IMR-90 (cell line): Measurements from ENCODE around the gene TMEM38B. TPM values are rescaled to one million over a fixed set of nuclear protein-coding genes. Genes with fewer than 3 reads are reported as not detected.

Experiments used
- ATAC-seq: fragments of 200-7000 bp; cut with Tn5 transposase; 2 replicates; pipeline ENCODE4 v1.9.1; 2020; ENCODE audit warnings: low read depth, mild to moderate bottlenecking, moderate library complexity
- BruUV-seq: library from RNA; stranded (reverse); fragments of 400-500 nt; replicated peaks from 2 replicates; lab custom pipeline; 2021; lab: Mats Ljungman, UMichigan
- CTCF ChIA-PET: fragments of 300-600 bp; formaldehyde crosslinking; extraction: SDS; loops from one replicate; lab custom pipeline; 2021; ENCODE audit warnings: antibody characterized with exemption; lab: Yijun Ruan, JAX
- POLR2A ChIA-PET: fragments of 300-600 bp; sonication (Branson Sonifier 250); formaldehyde crosslinking; loops from one replicate; lab custom pipeline; 2022; ENCODE audit warnings: antibody characterized with exemption; ENCODE audit not compliant: unreplicated experiment; lab: Charles Lee
- DNase-seq: peaks from one replicate; pipeline ENCODE4 v3.0.0; 2013
- H2AFZ ChIP-seq: replicated peaks from 2 replicates; pipeline ENCODE3; 2013; ENCODE audit warnings: low read length, mild to moderate bottlenecking; ENCODE audit not compliant: poor library complexity
- H2AK5ac ChIP-seq: 2 replicates; pipeline ENCODE4 v1.6.1; 2013; ENCODE audit warnings: low read depth, low read length, inconsistent platforms
- H2AK9ac ChIP-seq: replicated peaks from 2 replicates; pipeline ENCODE3; 2013; ENCODE audit warnings: mild to moderate bottlenecking, low read depth, low read length, moderate library complexity; ENCODE audit not compliant: poor library complexity
- H2BK120ac ChIP-seq: 2 replicates; pipeline ENCODE4 v1.6.1; 2013; ENCODE audit warnings: low read depth, low read length, inconsistent platforms
- H2BK15ac ChIP-seq: 3 replicates; pipeline ENCODE4 v1.6.1; 2013; ENCODE audit warnings: low read depth, low read length, inconsistent platforms
- H2BK20ac ChIP-seq: 2 replicates; pipeline ENCODE4 v1.6.1; 2013; ENCODE audit warnings: low read depth, mild to moderate bottlenecking, inconsistent platforms, low read length, moderate library complexity
- H2BK5ac ChIP-seq: 2 replicates; pipeline ENCODE4 v1.6.1; 2013; ENCODE audit warnings: mild to moderate bottlenecking, low read depth, low read length, inconsistent platforms; ENCODE audit not compliant: poor library complexity, severe bottlenecking
- H3K14ac ChIP-seq: replicated peaks from 2 replicates; pipeline ENCODE4 v1.6.1; 2013; ENCODE audit warnings: low read depth, low read length, inconsistent platforms
- H3K18ac ChIP-seq: 2 replicates; pipeline ENCODE4 v1.6.1; 2013; ENCODE audit warnings: low read depth, low read length, control low read depth
- H3K23ac ChIP-seq: 2 replicates; pipeline ENCODE4 v1.6.1; 2013; ENCODE audit warnings: low read depth, low read length, inconsistent platforms
- H3K27ac ChIP-seq: 2 replicates; pipeline ENCODE4 v1.5.1; 2013; ENCODE audit warnings: mild to moderate bottlenecking, control low read depth, low read length; ENCODE audit not compliant: insufficient read depth
- H3K27me3 ChIP-seq: 2 replicates; pipeline ENCODE4 v1.6.1; 2013; ENCODE audit warnings: low read length; ENCODE audit not compliant: control insufficient read depth, insufficient read depth
- H3K36me3 ChIP-seq: 2 replicates; pipeline ENCODE4 v1.6.1; 2013; ENCODE audit warnings: low read length, mixed read lengths; ENCODE audit not compliant: control insufficient read depth, insufficient read depth
- H3K4ac ChIP-seq: 2 replicates; pipeline ENCODE4 v1.6.1; 2013; ENCODE audit warnings: low read depth, low read length, inconsistent platforms
- H3K4me1 ChIP-seq: 2 replicates; pipeline ENCODE4 v1.6.1; 2013; ENCODE audit warnings: low read length, mixed read lengths; ENCODE audit not compliant: control insufficient read depth, insufficient read depth
- H3K4me2 ChIP-seq: 2 replicates; pipeline ENCODE4 v1.6.1; 2013; ENCODE audit warnings: low read depth, mild to moderate bottlenecking, control low read depth, low read length, moderate library complexity
- H3K4me3 ChIP-seq: 2 replicates; pipeline ENCODE4 v1.5.1; 2013; ENCODE audit warnings: low read depth, mild to moderate bottlenecking, control low read depth, low read length, moderate library complexity; ENCODE audit not compliant: insufficient read depth
- H3K56ac ChIP-seq: 2 replicates; pipeline ENCODE4 v1.6.1; 2013; ENCODE audit warnings: low read length, inconsistent platforms; ENCODE audit not compliant: insufficient read depth; ENCODE audit errors: extremely low read depth
- H3K79me1 ChIP-seq, 2 experiments: 2 replicates each; pipeline ENCODE4 v1.6.1; 2013; ENCODE audit warnings: low read length in 2 of 2, inconsistent platforms in 1 of 2, low read depth in 1 of 2
- H3K9ac ChIP-seq: 2 replicates; pipeline ENCODE4 v1.6.1; 2013; ENCODE audit warnings: low read depth, low read length, control low read depth
- H3K9me1 ChIP-seq: 2 replicates; pipeline ENCODE4 v1.6.1; 2013; ENCODE audit warnings: low read length, inconsistent platforms; ENCODE audit not compliant: insufficient read depth
- H3K9me3 ChIP-seq: 2 replicates; pipeline ENCODE4 v1.6.1; 2013; ENCODE audit warnings: low read length; ENCODE audit not compliant: control insufficient read depth, insufficient read depth
- H4K20me1 ChIP-seq: 2 replicates; pipeline ENCODE4 v1.6.1; 2013; ENCODE audit warnings: low read length, inconsistent platforms; ENCODE audit not compliant: insufficient read depth
- H4K5ac ChIP-seq: 2 replicates; pipeline ENCODE4 v1.6.1; 2013; ENCODE audit warnings: mild to moderate bottlenecking, low read depth, low read length, control low read depth
- H4K8ac ChIP-seq, 2 experiments: 2 replicates each; pipeline ENCODE4 v1.6.1; 2013; ENCODE audit warnings: low read depth in 2 of 2, low read length in 2 of 2, control low read depth in 1 of 2, inconsistent platforms in 1 of 2
- H4K91ac ChIP-seq: 2 replicates; pipeline ENCODE4 v1.6.1; 2013; ENCODE audit warnings: low read depth, low read length, inconsistent platforms; ENCODE audit not compliant: insufficient read depth
- FOS ChIP-seq: fragments of 150-350 bp; IDR thresholded peaks from 2 replicates; pipeline ENCODE4 v1.6.1; 2016; ENCODE audit warnings: low read depth, low read length
- RAD21 ChIP-seq: IDR thresholded peaks from 2 replicates; pipeline ENCODE4 v1.6.1; 2012; ENCODE audit warnings: low read length, improper control_type of control experiment
- WGBS, 2 experiments: methylation state at CpG; one replicate each; pipeline versions ENCODE4 v1.1.5 to v1.1.7; 2013; ENCODE audit warnings: missing lambda C conversion rate in 2 of 2; ENCODE audit not compliant: insufficient read length in 1 of 2; ENCODE audit errors: extremely low coverage in 2 of 2; 5-methylcytosine and 5-hydroxymethylcytosine counted together
- dilution Hi-C: fragments of 300-500 bp; cut with HindIII; formaldehyde crosslinking; loops from one replicate; pipeline ENCODE4 v1.14.3; 2018; ENCODE audit warnings: low sequenced_read_pairs; ENCODE audit not compliant: unreplicated experiment
- in situ Hi-C: fragments of 300-500 bp; cut with MboI; formaldehyde crosslinking; loops from 3 replicates; pipeline ENCODE4 v1.14.3; 2019; ENCODE audit warnings: low sequenced_read_pairs, inconsistent platforms, mixed read lengths
- intact Hi-C: fragments of 100-400 bp; cut with micrococcal nuclease; formaldehyde crosslinking; loops from 2 replicates; pipeline ENCODE4 v1.10.0; 2022
- polyA plus RNA-seq, 3 experiments: library from polyadenylated mRNA; depleted of rRNA; stranded (reverse); fragments of >200 nt; gene quantifications; 2 replicates each; pipeline ENCODE4 v1.2.3, GENCODE V29; 2012; ENCODE audit warnings: low replicate concordance in 1 of 3
- total RNA-seq: library from RNA; depleted of rRNA; stranded (reverse); fragments of >200 nt; gene quantifications from 2 replicates; pipeline ENCODE4 v1.2.3, GENCODE V29; 2012
- TF ChIP-seq, protein P1 (sequence below): conservative IDR thresholded peaks from 2 replicates; pipeline ENCODE4 v1.5.1; 2012; ENCODE audit warnings: mild to moderate bottlenecking, low read depth, low read length, improper control_type of control experiment

Gene TMEM38B
- total and polyA plus RNA-seq, 2 of the 4 experiments (the other 2 are of a cell fraction), result 3.3 to 11.5 TPM

DNA sequence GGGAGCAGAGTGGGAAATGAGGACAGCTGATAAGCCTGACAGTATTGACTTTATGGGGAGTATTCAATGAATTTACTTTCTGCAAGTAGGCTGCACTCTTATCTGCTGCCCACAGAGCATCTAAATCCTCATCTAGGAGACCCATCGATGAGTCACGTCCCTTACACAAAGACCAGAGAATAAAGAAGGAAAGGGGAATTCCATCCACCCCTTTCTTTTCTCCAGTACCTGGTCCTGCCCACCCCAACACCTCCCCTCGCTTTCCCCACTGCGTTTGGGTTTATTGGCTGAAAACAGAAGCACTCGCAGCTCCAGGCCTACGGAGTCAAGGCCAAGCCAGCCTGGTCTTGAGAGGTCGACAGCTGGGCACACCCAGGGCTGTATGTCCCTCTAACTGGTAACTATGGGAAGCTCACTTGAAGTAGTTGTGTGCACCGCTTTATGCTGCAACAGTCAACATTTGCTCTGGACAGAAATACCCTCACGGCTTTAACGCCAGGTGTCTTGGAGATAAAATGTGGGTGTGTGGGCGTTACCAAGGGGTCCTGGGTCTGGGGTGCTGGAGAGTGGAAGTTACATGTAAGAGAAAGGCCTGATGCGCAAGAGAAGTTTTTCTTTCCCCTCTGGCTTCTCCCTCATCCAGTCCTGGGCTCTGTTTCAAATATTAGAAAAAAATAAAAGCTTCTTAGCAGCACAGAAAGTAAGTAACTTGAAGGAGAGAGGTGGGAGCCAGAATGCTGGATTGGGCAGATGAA lies 46.6 kb upstream of the TMEM38B start (continued):
- no peak for TF ChIP-seq FOS

DNA sequence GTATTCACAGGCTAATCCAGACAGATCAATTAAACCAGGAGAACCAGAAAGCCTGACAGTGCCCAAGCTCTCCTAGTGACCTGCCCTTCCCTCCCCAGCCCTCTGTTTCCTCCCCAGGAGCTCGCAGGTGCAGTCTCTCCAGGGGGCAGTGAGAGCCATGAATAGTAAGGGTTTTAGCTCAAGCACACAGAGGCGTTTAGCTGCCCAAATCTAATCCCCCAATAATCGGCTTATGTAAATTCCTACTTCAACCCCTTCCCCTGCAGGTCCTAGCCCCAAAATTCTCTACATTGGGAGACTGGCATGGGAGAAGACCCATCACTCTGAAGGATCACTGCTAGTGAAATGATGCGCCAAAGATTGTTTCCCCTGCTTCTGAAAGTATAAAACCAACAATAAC lies 42.5 kb upstream of the TMEM38B start:
- Histone ChIP-seq H2BK20ac (no peak overlapping the region), H3K4me3 (no peak overlapping the region), H2BK15ac (no peak overlapping the region), H3K56ac (no peak overlapping the region), H3K9me1 (no peaks in the 10 kb centered on the region), H3K79me1 (no peaks in the 10 kb centered on the region), H3K4me1 (no peaks in the 10 kb centered on the region), H3K36me3 (no peaks in the 10 kb centered on the region), H4K8ac (no peak overlapping the region), H4K5ac (no peak overlapping the region), H4K20me1 (no peaks in the 10 kb centered on the region), H3K9ac (no peak overlapping the region), H2BK120ac (no peak overlapping the region), H3K18ac (no peak overlapping the region), H3K23ac (no peak overlapping the region), H2BK5ac (no peak overlapping the region), H2AFZ (no peak overlapping the region), H3K4me2 (no peak overlapping the region), H2AK9ac (no peak overlapping the region), H3K4ac (no peak overlapping the region), H4K91ac (no peak overlapping the region), H3K27ac (no peak overlapping the region), H3K9me3 (no peaks in the 10 kb centered on the region), H3K14ac (no peak overlapping the region), H3K27me3 (peaks cover 24% of the 10 kb centered on the region), H2AK5ac (no peak overlapping the region)
- WGBS, 2 experiments, result no CpG with 5 or more reads among the region's 4 CpGs
- POLR2A ChIA-PET, result no interaction called here
- no peak for DNase-seq
- in situ Hi-C loops, result no loop called here
- TF ChIP-seq, protein P1, sequence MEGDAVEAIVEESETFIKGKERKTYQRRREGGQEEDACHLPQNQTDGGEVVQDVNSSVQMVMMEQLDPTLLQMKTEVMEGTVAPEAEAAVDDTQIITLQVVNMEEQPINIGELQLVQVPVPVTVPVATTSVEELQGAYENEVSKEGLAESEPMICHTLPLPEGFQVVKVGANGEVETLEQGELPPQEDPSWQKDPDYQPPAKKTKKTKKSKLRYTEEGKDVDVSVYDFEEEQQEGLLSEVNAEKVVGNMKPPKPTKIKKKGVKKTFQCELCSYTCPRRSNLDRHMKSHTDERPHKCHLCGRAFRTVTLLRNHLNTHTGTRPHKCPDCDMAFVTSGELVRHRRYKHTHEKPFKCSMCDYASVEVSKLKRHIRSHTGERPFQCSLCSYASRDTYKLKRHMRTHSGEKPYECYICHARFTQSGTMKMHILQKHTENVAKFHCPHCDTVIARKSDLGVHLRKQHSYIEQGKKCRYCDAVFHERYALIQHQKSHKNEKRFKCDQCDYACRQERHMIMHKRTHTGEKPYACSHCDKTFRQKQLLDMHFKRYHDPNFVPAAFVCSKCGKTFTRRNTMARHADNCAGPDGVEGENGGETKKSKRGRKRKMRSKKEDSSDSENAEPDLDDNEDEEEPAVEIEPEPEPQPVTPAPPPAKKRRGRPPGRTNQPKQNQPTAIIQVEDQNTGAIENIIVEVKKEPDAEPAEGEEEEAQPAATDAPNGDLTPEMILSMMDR, result no peak
- TF ChIP-seq RAD21, result no peak
- CTCF ChIA-PET, result no interaction called here
- intact Hi-C loops, result no loop called here
- BruUV-seq, result no TSS peak
- dilution Hi-C loops, result no loop called here
- no peak for ATAC-seq
